Glutamatergic neuron (in vitro differentiated cells): ENCODE results near the gene MPZL2. TPM values are rescaled to one million over a fixed set of nuclear protein-coding genes. Genes with fewer than 3 reads are reported as not detected.
A peak's percentile ranks its signal among the peaks of the same experiment; 100 is the strongest.

Experiments used
- DNase-seq: peaks from one replicate; pipeline ENCODE4 v3.0.0; 2022
- H3K27ac Mint-ChIP-seq: one replicate; pipeline ENCODE4 v1.8.0; 2020; ENCODE audit warnings: mild to moderate bottlenecking, mixed read lengths, inconsistent platforms; ENCODE audit not compliant: unreplicated experiment
- H3K27me3 Mint-ChIP-seq: one replicate; pipeline ENCODE4 v1.8.0; 2020; ENCODE audit warnings: mild to moderate bottlenecking, moderate library complexity, mixed read lengths, inconsistent platforms; ENCODE audit not compliant: unreplicated experiment
- H3K36me3 Mint-ChIP-seq: one replicate; pipeline ENCODE4 v1.8.0; 2020; ENCODE audit warnings: mild to moderate bottlenecking, mixed read lengths, inconsistent platforms; ENCODE audit not compliant: unreplicated experiment
- H3K4me1 Mint-ChIP-seq: one replicate; pipeline ENCODE4 v1.8.0; 2020; ENCODE audit warnings: mild to moderate bottlenecking, low read depth, mixed read lengths, inconsistent platforms; ENCODE audit not compliant: unreplicated experiment
- H3K4me3 Mint-ChIP-seq: one replicate; pipeline ENCODE4 v1.8.0; 2020; ENCODE audit warnings: mild to moderate bottlenecking, mixed read lengths, inconsistent platforms; ENCODE audit not compliant: unreplicated experiment
- H3K9me3 Mint-ChIP-seq: one replicate; pipeline ENCODE4 v1.8.0; 2020; ENCODE audit warnings: mild to moderate bottlenecking, moderate library complexity, mixed read lengths, inconsistent platforms; ENCODE audit not compliant: unreplicated experiment
- CTCF ChIP-seq: fragments of 200-600 bp; sonication (generic); IDR thresholded peaks from one replicate; pipeline ENCODE4 v1.5.0; 2021; ENCODE audit not compliant: partially characterized antibody, unreplicated experiment
- total RNA-seq: library from RNA; stranded (reverse); fragmentation: NEBNext Ultra II Directional; extraction: Animal tissue kit (Norgen Biotek cat#: 25700); gene quantifications from one replicate; pipeline ENCODE4 v1.2.1, GENCODE V29; 2021; ENCODE audit not compliant: unreplicated experiment

MPZL2 gene
- total RNA-seq, 1 donor from 2014 or later: not detected

DNA sequence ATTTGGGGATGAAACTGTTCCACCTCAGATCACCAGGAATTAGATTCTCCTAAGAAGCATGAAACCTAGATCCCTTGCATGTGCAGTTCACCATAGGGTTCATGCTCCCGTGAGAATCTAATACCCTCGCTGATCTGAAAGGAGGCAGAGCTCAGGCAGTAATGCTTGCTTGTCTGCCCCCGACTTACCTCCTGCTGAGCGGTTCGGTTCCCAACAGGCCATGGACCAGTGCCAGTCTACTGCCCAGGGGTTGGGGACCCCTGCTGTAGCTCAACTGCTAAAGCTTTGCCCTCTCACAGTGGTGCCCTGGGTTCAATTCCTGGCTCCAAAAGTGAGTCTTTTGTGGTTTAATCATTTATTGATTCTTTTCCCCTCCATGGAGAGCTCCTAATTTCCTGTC, 42.7 kb downstream of the MPZL2 start:
- TF ChIP-seq CTCF: no peak
- no peaks in the 10 kb centered on the region for H3K36me3 Mint-ChIP-seq
- H3K9me3 Mint-ChIP-seq: no peaks in the 10 kb centered on the region
- peaks cover 8% of the 10 kb centered on the region for H3K4me1 Mint-ChIP-seq
- peaks cover 1% of the 10 kb centered on the region for H3K27me3 Mint-ChIP-seq
- H3K4me3 Mint-ChIP-seq: no peak overlapping the region
- no peak for DNase-seq
- H3K27ac Mint-ChIP-seq: no peak overlapping the region

GRCh38 chr11:118219732-118220131, 44.4 kb downstream of the MPZL2 start:
- DNase-seq: no peak
- H3K36me3 Mint-ChIP-seq: no peaks in the 10 kb centered on the region
- peaks cover 1% of the 10 kb centered on the region for H3K27me3 Mint-ChIP-seq
- no peak overlapping the region for H3K4me3 Mint-ChIP-seq
- H3K9me3 Mint-ChIP-seq: peaks cover 1% of the 10 kb centered on the region
- TF ChIP-seq CTCF: no peak
- peaks cover 8% of the 10 kb centered on the region for H3K4me1 Mint-ChIP-seq
- H3K27ac Mint-ChIP-seq: no peak overlapping the region

DNA sequence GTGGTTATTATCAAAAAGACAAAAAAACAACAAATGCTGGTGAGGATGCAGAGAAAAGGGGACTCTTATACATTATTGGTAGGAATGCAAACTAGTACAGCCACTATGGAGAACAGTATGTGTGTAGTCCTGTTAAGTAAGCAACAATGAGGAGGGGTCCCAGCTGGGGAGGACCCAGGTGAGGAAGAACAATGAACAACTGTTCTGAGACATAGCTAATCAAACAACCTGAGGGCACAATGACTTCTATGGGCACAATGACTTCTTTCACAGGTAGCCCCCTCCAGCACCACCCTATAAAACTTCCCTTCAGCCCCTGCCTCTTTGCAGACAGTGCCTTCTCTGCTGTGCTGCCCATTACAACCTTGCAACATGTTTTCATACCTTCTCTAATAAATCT, 44.9 kb downstream of the MPZL2 start:
- Mint-ChIP-seq H3K9me3 (peaks cover 1% of the 10 kb centered on the region), H3K4me1 (peaks cover 8% of the 10 kb centered on the region), H3K4me3 (no peak overlapping the region), H3K27me3 (peaks cover 1% of the 10 kb centered on the region), H3K36me3 (no peaks in the 10 kb centered on the region), H3K27ac (no peak overlapping the region)
- DNase-seq: no peak
- TF ChIP-seq CTCF: no peak

DNA sequence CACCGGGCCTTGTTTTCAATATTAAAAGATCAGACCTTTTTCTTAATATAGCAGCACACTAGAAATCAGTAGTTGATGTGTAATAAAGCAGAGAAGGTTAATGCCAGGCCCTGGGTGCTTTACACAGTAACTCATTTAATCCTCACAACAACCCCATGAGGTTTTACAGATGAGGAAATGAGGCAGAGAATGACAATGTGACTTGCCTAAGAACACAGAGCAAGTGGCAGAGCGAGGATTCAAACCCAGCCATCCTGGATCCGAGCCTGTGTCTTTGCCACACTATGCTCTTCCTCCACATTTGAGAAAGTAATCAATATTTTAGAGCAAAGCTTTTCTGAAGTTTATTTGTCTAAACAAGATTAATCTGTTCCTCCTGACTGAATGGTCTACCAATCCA, 46.5 kb downstream of the MPZL2 start:
- H3K4me1 Mint-ChIP-seq: peaks cover 8% of the 10 kb centered on the region
- H3K27ac Mint-ChIP-seq: no peak overlapping the region
- H3K36me3 Mint-ChIP-seq: no peaks in the 10 kb centered on the region
- peaks cover 1% of the 10 kb centered on the region for H3K27me3 Mint-ChIP-seq
- H3K9me3 Mint-ChIP-seq: peaks cover 1% of the 10 kb centered on the region
- DNase-seq: no peak
- no peak for TF ChIP-seq CTCF
- no peak overlapping the region for H3K4me3 Mint-ChIP-seq

DNA sequence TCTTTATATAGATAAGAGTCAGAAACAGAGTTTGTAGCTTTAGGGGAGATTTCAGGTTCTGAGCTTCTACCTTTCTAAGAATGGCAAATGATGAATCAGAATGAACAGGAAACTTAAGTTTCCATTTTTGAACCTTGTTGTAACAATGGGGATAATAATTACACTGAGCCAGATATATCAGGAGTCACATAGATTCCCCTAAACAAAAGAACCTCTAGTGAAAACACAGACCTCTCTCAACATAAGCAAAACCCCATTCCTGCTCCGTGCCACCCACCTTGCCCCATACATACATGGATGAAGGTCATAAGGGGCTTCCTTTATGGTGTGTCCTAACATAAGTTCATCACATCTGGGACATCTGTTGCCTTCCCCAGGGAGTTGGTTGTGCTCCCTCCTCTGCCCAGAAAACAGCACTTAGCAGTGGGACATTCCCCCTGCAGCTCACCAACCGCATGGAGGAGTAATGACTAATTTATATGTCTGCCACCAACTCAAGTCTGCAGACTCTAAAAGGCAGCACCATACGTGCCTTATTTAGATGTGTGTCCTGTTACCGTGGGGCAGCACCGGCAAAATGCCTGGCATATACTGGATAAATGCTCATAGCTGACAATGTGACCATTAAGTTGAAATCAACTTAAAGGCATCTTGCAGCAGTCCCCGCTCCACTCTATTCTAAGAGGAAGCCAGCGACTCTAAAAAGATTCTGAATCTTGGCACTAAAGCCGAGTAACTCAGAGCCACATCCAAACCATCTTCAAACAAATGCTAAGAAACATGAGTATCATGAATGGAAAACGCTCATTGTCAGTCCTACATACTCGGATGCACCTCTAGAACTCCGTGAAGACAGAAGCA, 47.2 kb downstream of the MPZL2 start:
- Mint-ChIP-seq H3K36me3 (no peaks in the 10 kb centered on the region), H3K27me3 (peaks cover 1% of the 10 kb centered on the region), H3K4me1 (peaks cover 8% of the 10 kb centered on the region), H3K27ac (peak overlapping the region; percentile 41), H3K4me3 (no peak overlapping the region), H3K9me3 (peaks cover 1% of the 10 kb centered on the region)
- no peak for TF ChIP-seq CTCF
- no peak for DNase-seq
